GM18861 (cell line): ENCODE results near the gene ANGPTL7.
"Not testable (repeated sequence)": the region's sequence is repeated elsewhere in the genome, so short reads cannot be mapped to it uniquely, and the experiment has no call there.

ENCODE experiments used
- ATAC-seq: cut with Tn5 transposase; IDR thresholded peaks from one replicate; pipeline ENCODE4 v1.9.1; 2021; ENCODE audit not compliant: unreplicated experiment

ANGPTL7 gene

GRCh38 chr1:11188858-11189451, at the start of gene ANGPTL7:
TSS of gene ANGPTL7 (plus strand) at chr1:11189355. CDS start at chr1:11189580, 225 bp downstream.
- no peak for ATAC-seq

- no peak for ATAC-seq
Measured at GRCh38 chr1:11142618-11143391, 46.4 kb upstream of the ANGPTL7 start.

- ATAC-seq = no peak
Measured at GRCh38 chr1:11143401-11143800, 45.8 kb upstream of the ANGPTL7 start.

GRCh38 chr1:11143907-11144306, 45.2 kb upstream of the ANGPTL7 start:
- ATAC-seq = no peak

GRCh38 chr1:11144570-11145256, 44.4 kb upstream of the ANGPTL7 start:
- no peak for ATAC-seq

- no peak for ATAC-seq
Measured at GRCh38 chr1:11145741-11146140, 43.4 kb upstream of the ANGPTL7 start.

- ATAC-seq = no peak
Measured at GRCh38 chr1:11147197-11147770, 41.9 kb upstream of the ANGPTL7 start.

GRCh38 chr1:11150326-11150725, 38.8 kb upstream of the ANGPTL7 start:
- no peak for ATAC-seq

- no peak for ATAC-seq
Measured at GRCh38 chr1:11151114-11151513, 38.0 kb upstream of the ANGPTL7 start.

GRCh38 chr1:11151826-11152612, 37.1 kb upstream of the ANGPTL7 start:
- no peak for ATAC-seq

GRCh38 chr1:11152755-11153154, 36.4 kb upstream of the ANGPTL7 start:
- no peak for ATAC-seq

GRCh38 chr1:11153184-11153583, 36.0 kb upstream of the ANGPTL7 start:
- no peak for ATAC-seq

GRCh38 chr1:11156441-11156840, 32.7 kb upstream of the ANGPTL7 start:
- ATAC-seq = no peak

GRCh38 chr1:11156963-11157362, 32.2 kb upstream of the ANGPTL7 start:
- no peak for ATAC-seq

GRCh38 chr1:11157394-11157793, 31.8 kb upstream of the ANGPTL7 start:
- no peak for ATAC-seq

GRCh38 chr1:11157867-11158266, 31.3 kb upstream of the ANGPTL7 start:
- no peak for ATAC-seq

GRCh38 chr1:11158291-11158690, 30.9 kb upstream of the ANGPTL7 start:
- no peak for ATAC-seq

- ATAC-seq = no peak
Measured at GRCh38 chr1:11158720-11159321, 30.3 kb upstream of the ANGPTL7 start.

GRCh38 chr1:11162752-11163151, 26.4 kb upstream of the ANGPTL7 start:
- ATAC-seq = not testable (repeated sequence)

GRCh38 chr1:11166744-11167143, 22.4 kb upstream of the ANGPTL7 start:
- not testable (repeated sequence) for ATAC-seq
